Esophagus squamous epithelium (tissue), 5 donors: ENCODE measurements around the gene ELL2. TPM values are rescaled to one million over a fixed set of nuclear protein-coding genes. Genes with fewer than 3 reads are reported as not detected.

Experiments
- DNase-seq: peaks from one replicate; lab custom pipeline; 2025; lab: John Stamatoyannopoulos, UW
- H3K27ac ChIP-seq, 4 donors: fragments of 200-600 bp; sonication (generic); one replicate each; pipeline ENCODE4 v1.5.1; 2016 to 2019; ENCODE audit warnings: mild to moderate bottlenecking in 1 of 4
- H3K27me3 ChIP-seq, 4 donors: fragments of 200-600 bp; sonication (generic); 1 replicate in 3 of 4; 2 replicates in 1 of 4; pipeline versions ENCODE4 v1.5.1 to v1.6.0; 2017 to 2021; ENCODE audit warnings: antibody characterized with exemption in 1 of 4
- H3K36me3 ChIP-seq, 3 donors: fragments of 200-600 bp; sonication (generic); one replicate each; pipeline ENCODE4 v1.5.1; 2016 to 2019
- H3K4me1 ChIP-seq, 3 donors: fragments of 200-600 bp; sonication (generic); one replicate each; pipeline ENCODE4 v1.5.1; 2017 to 2019
- H3K4me3 ChIP-seq, 4 donors: fragments of 200-600 bp; sonication (generic); 1 replicate in 3 of 4; 2 replicates in 1 of 4; pipeline ENCODE4 v1.5.1; 2016 to 2019; ENCODE audit warnings: mild to moderate bottlenecking in 2 of 4, moderate library complexity in 1 of 4
- H3K9me3 ChIP-seq, 3 donors: fragments of 200-600 bp; sonication (generic); one replicate each; pipeline ENCODE4 v1.5.1; 2016 to 2019
- CTCF ChIP-seq, 6 experiments: fragments of 450-650 bp in 4 of 6; fragments of 200-600 bp in 2 of 6; sonication (generic) in 2 of 6; IDR thresholded peaks; one replicate each; pipeline ENCODE4 v1.5.1; 2016 to 2019; ENCODE audit warnings: antibody characterized with exemption in 6 of 6, mild to moderate bottlenecking in 4 of 6, moderate library complexity in 4 of 6
- POLR2A ChIP-seq, 4 donors: fragments of 450-650 bp; IDR thresholded peaks; one replicate each; pipeline ENCODE4 v1.6.1; 2017; ENCODE audit warnings: antibody characterized with exemption in 4 of 4, mild to moderate bottlenecking in 4 of 4, moderate library complexity in 3 of 4
- WGBS, 2 donors: methylation state at CpG; one replicate each; pipeline ENCODE4 v1.1.5; 2018; 5-methylcytosine and 5-hydroxymethylcytosine counted together
- intact Hi-C: fragments of 100-400 bp; cut with DNase I; formaldehyde crosslinking; loops from one replicate; pipeline ENCODE4 v1.15.0; 2022
- total RNA-seq, 4 donors: library from RNA; depleted of rRNA; stranded (reverse); fragments of >200 nt; gene quantifications; one replicate each; pipeline ENCODE4 v1.1.0, GENCODE V29; 2016
- donor health status: DM: yes; HTN: yes; CAD: no.

The ELL2 gene
- total RNA-seq, 4 donors from 2014 or later: 74.9 to 124 (median 121) TPM

DNA sequence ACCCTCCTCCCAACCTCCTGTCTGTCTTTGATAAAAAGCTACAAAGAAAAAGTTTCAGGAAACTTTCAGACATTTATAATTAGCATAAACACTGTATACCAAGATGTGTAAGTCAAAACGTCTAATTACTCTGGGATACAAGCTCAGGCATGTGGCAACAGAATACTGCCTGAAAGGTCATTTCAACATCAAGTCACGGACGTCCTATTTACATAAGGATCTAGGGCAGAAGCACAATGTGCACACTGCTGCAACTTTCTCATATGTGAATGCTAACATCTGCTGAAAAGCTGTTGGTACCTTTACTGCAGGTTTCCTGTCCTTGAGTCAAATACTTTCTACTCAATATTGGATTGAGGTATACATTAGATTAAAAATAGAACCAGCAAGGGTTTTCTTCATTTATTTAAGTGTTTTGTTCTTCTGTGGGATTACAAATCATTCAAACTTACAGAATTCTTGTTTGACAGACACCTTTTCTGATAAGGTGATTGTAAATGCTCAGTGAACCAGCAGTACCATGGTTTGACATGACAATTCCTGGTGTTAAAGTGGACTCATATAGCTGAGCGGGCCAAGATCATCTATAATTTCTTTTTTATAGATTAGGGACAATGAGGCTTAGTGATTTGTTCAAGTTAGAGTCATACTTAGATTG, 36.8 kb downstream of the ELL2 start:
- DNase-seq: no peak
- Histone ChIP-seq H3K27ac (peak overlapping the region in 3 of 4 donors; percentile 33 to 72 (median 66)), H3K9me3 (no peaks in the 10 kb centered on the region), H3K27me3 (no peaks in the 10 kb centered on the region), H3K36me3 (peaks cover 0 to 21% (median 0%) of the 10 kb centered on the region in 3 donors), H3K4me3 (no peak overlapping the region), H3K4me1 (peaks cover 17 to 88% (median 55%) of the 10 kb centered on the region in 3 donors)
- TF ChIP-seq POLR2A (IDR thresholded peaks at IDR 0.05) (no peak), CTCF (IDR thresholded peaks at IDR 0.05) (no peak)
- 16 to 33% methylated on average over 3 to 4 of the region's 4 CpGs for WGBS, 2 donors
- intact Hi-C loops: no loop called here

- Histone ChIP-seq H3K4me3 (no peak overlapping the region), H3K36me3 (peaks cover 0 to 19% (median 0%) of the 10 kb centered on the region in 3 donors), H3K27me3 (no peaks in the 10 kb centered on the region), H3K27ac (peak overlapping the region in 2 of 4 donors; percentile 66 to 69), H3K9me3 (no peaks in the 10 kb centered on the region), H3K4me1 (peaks cover 17 to 93% (median 52%) of the 10 kb centered on the region in 3 donors)
- DNase-seq: no peak
- intact Hi-C loops: no loop called here
- no peak for TF ChIP-seq POLR2A (IDR thresholded peaks at IDR 0.05)
- no peak for TF ChIP-seq CTCF (IDR thresholded peaks at IDR 0.05)
- 47 to 76% methylated on average over 2 of the region's 2 CpGs for WGBS, 2 donors
Measured at GRCh38 chr5:95923918-95924544, 37.6 kb downstream of the ELL2 start.

GRCh38 chr5:95922798-95923197, 38.9 kb downstream of the ELL2 start:
- Histone ChIP-seq H3K27me3 (no peaks in the 10 kb centered on the region), H3K27ac (peak overlapping the region in 2 of 4 donors; percentile 9 to 69), H3K9me3 (no peaks in the 10 kb centered on the region), H3K4me1 (peaks cover 17 to 91% (median 42%) of the 10 kb centered on the region in 3 donors), H3K36me3 (peaks cover 0 to 28% (median 0%) of the 10 kb centered on the region in 3 donors), H3K4me3 (no peak overlapping the region)
- WGBS, 2 donors: 96 to 98% methylated on average over 3 of the region's 3 CpGs
- TF ChIP-seq CTCF (IDR thresholded peaks at IDR 0.05): no peak
- no peak for TF ChIP-seq POLR2A (IDR thresholded peaks at IDR 0.05)
- no peak for DNase-seq
- intact Hi-C loops: no loop called here

DNA sequence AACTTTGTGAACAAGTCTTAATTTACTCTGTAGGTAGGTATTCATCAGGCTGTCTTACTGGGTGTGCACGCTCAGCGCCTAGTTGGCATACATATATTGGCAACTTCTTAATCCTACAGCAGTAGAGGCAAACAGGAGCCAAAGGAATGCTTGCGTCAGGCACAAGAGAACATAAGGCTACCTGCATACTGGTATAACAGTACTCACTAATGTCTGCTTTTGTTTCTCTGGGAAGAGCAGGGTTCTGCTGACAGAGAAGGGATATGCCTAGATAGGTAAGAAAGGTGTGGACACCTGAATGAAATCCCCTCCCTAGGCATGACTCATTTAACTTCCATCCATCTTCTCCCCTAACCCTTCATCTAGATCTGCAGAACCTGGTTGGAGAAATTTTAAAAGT, 40.1 kb downstream of the ELL2 start:
- H3K27ac ChIP-seq: peak overlapping the region in 3 of 4 donors; percentile 5 to 69 (median 13)
- intact Hi-C loops: no loop called here
- no peaks in the 10 kb centered on the region for H3K27me3 ChIP-seq
- H3K9me3 ChIP-seq: no peaks in the 10 kb centered on the region
- no peak overlapping the region for H3K4me3 ChIP-seq
- no peak for DNase-seq
- peaks cover 0 to 41% (median 0%) of the 10 kb centered on the region in 3 donors for H3K36me3 ChIP-seq
- no peak for TF ChIP-seq POLR2A (IDR thresholded peaks at IDR 0.05)
- no peak for TF ChIP-seq CTCF (IDR thresholded peaks at IDR 0.05)
- peaks cover 17 to 96% (median 43%) of the 10 kb centered on the region in 3 donors for H3K4me1 ChIP-seq
- WGBS, 2 donors: 30 to 67% methylated on average over 3 of the region's 3 CpGs

DNA sequence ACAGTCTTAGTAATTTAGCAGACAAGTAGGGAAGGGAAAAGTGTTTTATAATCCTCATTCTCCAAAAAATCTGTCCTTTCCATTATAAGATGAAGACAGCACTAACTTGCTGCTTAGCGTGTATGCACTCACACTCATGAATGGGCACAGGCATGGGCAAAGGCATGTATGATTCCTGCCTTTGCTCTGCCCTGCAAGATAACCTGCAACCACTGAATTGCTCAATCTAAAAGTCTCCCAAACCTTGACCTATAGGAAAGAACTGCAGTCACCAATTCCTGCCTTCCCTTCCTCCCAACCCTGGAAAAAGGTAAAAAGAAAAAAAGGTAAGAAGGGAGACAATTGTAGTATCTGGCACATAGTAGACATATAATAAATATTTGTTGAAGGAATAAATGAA, 40.8 kb downstream of the ELL2 start:
- intact Hi-C loops: no loop called here
- H3K27ac ChIP-seq: peak overlapping the region in 3 of 4 donors; percentile 5 to 69 (median 13)
- H3K4me1 ChIP-seq: peaks cover 17 to 96% (median 43%) of the 10 kb centered on the region in 3 donors
- no peak for DNase-seq
- TF ChIP-seq CTCF (IDR thresholded peaks at IDR 0.05) (no peak), POLR2A (IDR thresholded peaks at IDR 0.05) (no peak)
- peaks cover 0 to 48% (median 0%) of the 10 kb centered on the region in 3 donors for H3K36me3 ChIP-seq
- 43 to 59% methylated on average over 1 of the region's 1 CpG for WGBS, 2 donors
- H3K27me3 ChIP-seq: no peaks in the 10 kb centered on the region
- H3K9me3 ChIP-seq: no peaks in the 10 kb centered on the region
- H3K4me3 ChIP-seq: no peak overlapping the region
